MM.1S (cell line): ENCODE results near the gene POLR2E.

Source experiments
- DNase-seq: peaks from one replicate; pipeline ENCODE4 v3.0.0-alpha.2; 2015
- H2AFZ ChIP-seq: fragments of 300-600 bp; sonication (generic); 2 replicates; pipeline ENCODE4 v1.6.0; 2016; ENCODE audit warnings: antibody characterized with exemption, low read length
- H3F3A ChIP-seq: fragments of 300-600 bp; sonication (generic); 2 replicates; pipeline ENCODE4 v1.6.1; 2016; ENCODE audit warnings: mild to moderate bottlenecking, antibody characterized with exemption, low read length, moderate library complexity, mixed read lengths; ENCODE audit not compliant: insufficient read depth
- H3K27ac ChIP-seq: fragments of 300-600 bp; sonication (generic); 2 replicates; pipeline ENCODE4 v1.5.1; 2016; ENCODE audit warnings: mild to moderate bottlenecking, low read length
- H3K27me3 ChIP-seq: fragments of 300-600 bp; sonication (generic); replicated peaks from 2 replicates; pipeline ENCODE4 v1.6.0; 2016; ENCODE audit warnings: low read length; ENCODE audit not compliant: insufficient read depth
- H3K36me3 ChIP-seq: fragments of 300-600 bp; sonication (generic); replicated peaks from 2 replicates; pipeline ENCODE4 v1.6.1; 2016; ENCODE audit warnings: mild to moderate bottlenecking, low read length, mixed read lengths; ENCODE audit not compliant: insufficient read depth
- H3K4me1 ChIP-seq: fragments of 300-600 bp; sonication (generic); 2 replicates; pipeline ENCODE4 v1.6.1; 2016; ENCODE audit warnings: low read length, mixed read lengths
- H3K4me2 ChIP-seq: fragments of 300-600 bp; sonication (generic); 2 replicates; pipeline ENCODE4 v1.6.0; 2016; ENCODE audit warnings: low read depth, low read length
- H3K4me3 ChIP-seq: fragments of 300-600 bp; sonication (generic); 2 replicates; pipeline ENCODE4 v1.5.1; 2016; ENCODE audit warnings: low read length, mixed read lengths
- H3K79me2 ChIP-seq: fragments of 300-600 bp; sonication (generic); 2 replicates; pipeline ENCODE4 v1.6.1; 2016; ENCODE audit warnings: mixed run types, low read length, mixed read lengths
- H3K9ac ChIP-seq: fragments of 300-600 bp; sonication (generic); 2 replicates; pipeline ENCODE4 v1.6.1; 2016; ENCODE audit warnings: low read length, mixed read lengths
- H3K9me2 ChIP-seq: fragments of 300-600 bp; sonication (generic); replicated peaks from 2 replicates; pipeline ENCODE4 v1.6.1; 2016; ENCODE audit warnings: mild to moderate bottlenecking, low read length, mixed read lengths; ENCODE audit not compliant: insufficient read depth
- H3K9me3 ChIP-seq: fragments of 300-600 bp; sonication (generic); replicated peaks from 2 replicates; pipeline ENCODE4 v1.6.1; 2016; ENCODE audit warnings: mild to moderate bottlenecking, low read length, mixed read lengths; ENCODE audit not compliant: insufficient read depth
- H4K20me1 ChIP-seq: fragments of 300-600 bp; sonication (generic); 2 replicates; pipeline ENCODE4 v1.6.1; 2016; ENCODE audit warnings: mild to moderate bottlenecking, low read length, moderate library complexity, mixed read lengths; ENCODE audit not compliant: insufficient read depth
- CTCF ChIP-seq: fragments of 300-600 bp; sonication (generic); IDR thresholded peaks from 2 replicates; pipeline ENCODE4 v1.5.1; 2016; ENCODE audit warnings: antibody characterized with exemption, low read length, mixed read lengths
- EZH2 ChIP-seq: fragments of 300-600 bp; sonication (generic); optimal IDR thresholded peaks from 2 replicates; pipeline ENCODE3; 2017; ENCODE audit warnings: low read depth, mild to moderate bottlenecking, antibody characterized with exemption, low read length, mixed read lengths
- EZH2phosphoT487 ChIP-seq: fragments of 300-600 bp; sonication (generic); IDR thresholded peaks from 2 replicates; pipeline ENCODE4 v1.6.1; 2018; ENCODE audit warnings: antibody characterized with exemption, low read length

POLR2E gene

GRCh38 chr19:1065606-1066109 is 29.5 kb downstream of the POLR2E start:
- no peaks in the 10 kb centered on the region for H4K20me1 ChIP-seq
- no peaks in the 10 kb centered on the region for H3K9me2 ChIP-seq
- peaks cover 22% of the 10 kb centered on the region for H3K4me1 ChIP-seq
- H2AFZ ChIP-seq = no peak overlapping the region
- peaks cover 60% of the 10 kb centered on the region for H3F3A ChIP-seq
- H3K27ac ChIP-seq = no peak overlapping the region
- H3K9ac ChIP-seq = no peak overlapping the region
- no peak overlapping the region for H3K4me3 ChIP-seq
- TF ChIP-seq CTCF (no peak), EZH2 (no peak), EZH2phosphoT487 (no peak)
- no peaks in the 10 kb centered on the region for H3K27me3 ChIP-seq
- H3K9me3 ChIP-seq = no peaks in the 10 kb centered on the region
- 0 out of 2 replicates have a peak, but pooled peaks cover 1% of the 10 kb centered on the region for H3K36me3 ChIP-seq
- no peak for DNase-seq
- no peak overlapping the region for H3K4me2 ChIP-seq
- peaks cover 41% of the 10 kb centered on the region for H3K79me2 ChIP-seq

- peak overlapping the region; percentile 46; the same call in 1 of the 2 replicates for H3K4me2 ChIP-seq
- H3K36me3 ChIP-seq = no peaks in the 10 kb centered on the region
- H2AFZ ChIP-seq = peak overlapping the region; percentile 22; the same call in 1 of the 2 replicates
- DNase-seq = peak; percentile 83
- H3K27ac ChIP-seq = no peak overlapping the region
- peaks cover 34% of the 10 kb centered on the region for H3K79me2 ChIP-seq
- no peaks in the 10 kb centered on the region for H4K20me1 ChIP-seq
- no peak overlapping the region for H3K4me3 ChIP-seq
- TF ChIP-seq EZH2 = no peak
- TF ChIP-seq CTCF = peak; percentile 85
- no peak for TF ChIP-seq EZH2phosphoT487
- no peaks in the 10 kb centered on the region for H3K9me3 ChIP-seq
- H3F3A ChIP-seq = peaks cover 59% of the 10 kb centered on the region
- H3K27me3 ChIP-seq = no peaks in the 10 kb centered on the region
- H3K9ac ChIP-seq = no peak overlapping the region
- no peaks in the 10 kb centered on the region for H3K9me2 ChIP-seq
- H3K4me1 ChIP-seq = peaks cover 22% of the 10 kb centered on the region
Observed at GRCh38 chr19:1064661-1065605, 30.2 kb downstream of the POLR2E start.

GRCh38 chr19:1063909-1064660 is 31.1 kb downstream of the POLR2E start:
- Histone ChIP-seq H3K9me2 (no peaks in the 10 kb centered on the region), H2AFZ (no peak overlapping the region), H3K9ac (no peak overlapping the region), H4K20me1 (no peaks in the 10 kb centered on the region), H3K27me3 (no peaks in the 10 kb centered on the region), H3F3A (peaks cover 51% of the 10 kb centered on the region), H3K9me3 (no peaks in the 10 kb centered on the region), H3K27ac (no peak overlapping the region), H3K4me3 (no peak overlapping the region), H3K4me1 (peaks cover 17% of the 10 kb centered on the region; the same call in 1 of the 2 replicates), H3K36me3 (no peaks in the 10 kb centered on the region), H3K79me2 (peaks cover 25% of the 10 kb centered on the region), H3K4me2 (peak overlapping the region; percentile 46; the same call in 1 of the 2 replicates)
- no peak for DNase-seq
- no peak for TF ChIP-seq EZH2
- TF ChIP-seq EZH2phosphoT487 = no peak
- no peak for TF ChIP-seq CTCF
